GM18498 (cell line): ENCODE data around the gene SETBP1.

ENCODE experiments used
- ATAC-seq: cut with Tn5 transposase; IDR thresholded peaks from one replicate; pipeline ENCODE4 v1.9.1; 2021; ENCODE audit warnings: mild to moderate bottlenecking, moderate library complexity; ENCODE audit not compliant: unreplicated experiment

The SETBP1 gene

DNA sequence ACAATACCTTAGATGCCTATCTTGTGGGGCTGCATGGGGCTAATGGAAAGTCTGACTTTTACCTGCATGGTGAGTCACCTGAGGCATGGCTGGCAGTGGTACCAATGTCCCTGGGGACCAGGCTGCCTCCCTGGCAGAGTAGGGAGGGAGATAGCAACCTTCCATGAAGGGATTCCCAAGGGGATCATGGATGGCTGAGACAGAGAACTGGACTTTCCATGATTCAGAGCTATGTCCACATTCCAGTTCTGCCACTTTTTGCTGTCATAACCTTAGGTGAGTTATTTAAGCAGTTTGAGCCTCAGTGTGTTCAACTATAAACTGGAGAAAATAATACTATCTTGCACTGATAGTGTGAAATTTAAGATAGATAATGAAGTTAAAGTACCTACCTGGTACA is 178.6 kb downstream of the SETBP1 start:
- no peak for ATAC-seq

- ATAC-seq, result no peak
Observed at GRCh38 chr18:44859751-44860439, 179.2 kb downstream of the SETBP1 start.

GRCh38 chr18:44862112-44862511 is 181.4 kb downstream of the SETBP1 start:
- no peak for ATAC-seq

GRCh38 chr18:44866103-44866502 is 185.4 kb downstream of the SETBP1 start:
- no peak for ATAC-seq

DNA sequence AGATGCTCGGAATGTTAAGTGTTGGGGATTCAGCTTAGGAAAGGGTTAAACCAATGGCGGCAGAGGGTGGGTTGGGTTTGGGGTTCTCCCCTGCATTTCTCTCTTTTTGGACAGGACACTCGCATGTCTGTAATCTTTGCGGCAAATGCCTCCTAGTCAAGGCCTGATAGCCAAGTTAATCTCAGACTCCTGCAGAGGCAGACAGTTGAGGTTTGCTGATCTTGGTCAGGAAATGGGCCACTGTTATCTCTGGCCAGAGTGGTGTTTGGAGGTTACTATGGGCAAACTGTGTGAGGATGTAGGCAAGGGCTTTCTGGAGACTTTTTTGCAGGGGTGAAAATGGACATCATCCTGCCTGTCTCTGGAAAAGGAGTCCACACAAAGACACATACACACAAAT is 188.8 kb downstream of the SETBP1 start:
- no peak for ATAC-seq

DNA sequence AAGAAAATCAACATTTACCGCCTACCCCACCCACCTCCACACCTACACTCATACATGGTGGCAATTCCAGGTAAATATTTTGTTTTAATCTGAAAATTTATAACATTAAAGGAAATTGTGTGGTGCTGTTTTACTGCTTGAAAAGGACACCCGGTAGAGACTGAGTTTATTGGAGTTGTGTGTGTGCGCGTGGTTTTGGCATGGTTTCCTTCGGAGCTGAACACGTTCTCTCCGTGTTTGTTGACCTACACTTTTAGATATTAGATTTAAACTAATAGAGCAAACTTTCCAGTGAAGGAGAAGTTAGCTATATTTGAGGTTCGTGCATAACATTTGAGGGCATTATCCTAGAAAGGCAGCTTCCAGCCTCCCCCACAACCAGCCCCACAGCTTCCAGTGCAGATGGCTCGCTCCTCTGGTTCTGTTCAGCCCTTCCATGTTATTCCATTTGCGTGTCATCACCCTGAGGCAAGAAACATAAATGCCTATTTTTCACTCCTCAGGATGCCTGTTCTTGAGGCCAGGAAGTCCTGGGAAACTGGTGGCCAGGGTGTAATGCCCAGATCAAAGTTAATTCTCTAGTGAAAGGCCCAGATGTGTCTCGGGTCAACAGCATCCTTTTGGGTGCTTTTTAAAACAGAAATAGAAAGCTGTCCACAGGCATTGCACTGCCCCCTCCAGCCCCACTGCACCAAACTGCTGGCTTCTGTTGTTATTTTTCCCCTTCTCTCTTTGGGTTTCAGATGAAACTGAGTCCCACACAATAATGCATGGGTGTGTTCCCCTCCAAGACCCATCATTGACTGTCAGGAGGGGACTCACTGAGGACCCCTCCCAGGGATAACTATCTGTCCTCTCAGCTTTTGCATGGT is 190.2 kb downstream of the SETBP1 start:
- peak; percentile 51 for ATAC-seq

- ATAC-seq, result peak; percentile 88
Observed at GRCh38 chr18:44871771-44872170, 191.1 kb downstream of the SETBP1 start.

DNA sequence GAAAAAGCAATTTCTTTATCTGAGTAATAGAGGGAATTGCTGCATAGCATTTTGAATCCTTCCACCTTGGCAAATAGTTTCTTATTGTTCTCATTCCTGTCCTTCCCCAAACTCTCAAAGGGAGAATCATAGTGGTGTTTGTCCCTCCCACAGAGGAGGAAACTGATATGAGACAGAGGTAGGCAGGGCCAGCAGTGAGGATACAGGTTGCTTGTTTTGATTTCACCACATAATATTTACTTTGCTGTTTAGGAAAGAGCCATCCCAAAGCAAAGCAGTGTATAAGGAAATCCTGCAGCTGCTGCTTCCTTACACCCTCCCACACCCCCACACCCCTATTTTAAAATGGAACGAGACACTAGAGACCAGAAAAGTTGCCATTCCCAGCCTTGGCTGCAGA is 195.3 kb downstream of the SETBP1 start:
- no peak for ATAC-seq

GRCh38 chr18:44876755-44877154 is 196.1 kb downstream of the SETBP1 start:
- ATAC-seq, result no peak

DNA sequence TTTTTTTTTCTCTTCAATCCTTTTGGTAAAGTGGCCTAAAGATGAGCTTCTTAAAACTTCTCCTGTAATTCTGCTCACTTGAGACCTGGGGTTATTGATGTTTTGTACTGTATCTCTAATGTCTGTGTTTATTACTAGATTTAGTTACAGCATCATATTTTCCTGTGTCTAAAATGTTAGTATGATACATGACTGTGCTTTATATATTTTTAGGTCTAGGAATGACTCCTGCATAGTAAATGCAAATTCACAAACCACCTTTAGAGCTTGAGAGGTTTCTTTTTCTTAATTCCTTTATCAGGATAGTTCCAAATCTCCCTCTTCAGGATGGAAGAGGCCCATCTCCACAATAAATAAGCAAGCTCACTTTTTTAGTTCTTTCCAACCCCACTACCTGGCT is 197.6 kb downstream of the SETBP1 start:
- no peak for ATAC-seq

- ATAC-seq, result no peak
Observed at GRCh38 chr18:44880170-44880569, 199.5 kb downstream of the SETBP1 start.

- ATAC-seq, result no peak
Observed at GRCh38 chr18:44881461-44882162, 200.9 kb downstream of the SETBP1 start.

DNA sequence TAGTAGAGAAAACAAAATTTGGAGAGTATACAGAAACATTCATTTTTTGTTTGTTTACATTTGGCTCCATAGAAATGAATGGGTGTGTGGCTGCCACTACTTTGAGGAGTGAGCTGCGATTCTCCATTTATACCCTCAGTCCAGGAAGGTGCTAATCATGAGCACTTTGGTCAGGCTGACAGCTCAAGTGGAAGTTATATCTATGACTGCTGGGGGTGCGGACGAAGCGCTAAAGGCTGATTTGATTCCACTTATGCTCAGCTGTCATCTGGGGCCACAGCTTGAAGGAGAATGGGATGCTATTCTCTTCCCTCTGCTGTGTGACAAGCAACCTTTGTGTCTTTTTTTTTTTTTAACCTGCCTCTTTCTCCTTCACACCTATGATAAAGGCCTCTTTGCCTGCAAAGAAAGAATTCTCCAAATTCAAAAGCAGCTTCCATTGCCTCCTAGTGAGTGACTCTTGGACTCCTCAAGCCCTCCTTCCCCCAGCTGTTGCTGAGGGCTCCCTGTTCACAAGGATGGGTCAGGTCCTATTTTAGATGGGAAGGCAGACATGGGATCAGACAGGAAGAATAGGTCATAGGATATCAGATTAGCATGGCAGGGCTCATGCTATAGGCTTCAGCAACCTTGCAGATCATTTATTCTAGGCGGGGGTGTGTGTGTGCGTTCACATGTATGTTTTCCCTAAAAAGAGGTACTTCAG is 201.6 kb downstream of the SETBP1 start:
- ATAC-seq, result no peak

- no peak for ATAC-seq
Observed at GRCh38 chr18:44883671-44884070, 203.0 kb downstream of the SETBP1 start.

- ATAC-seq, result no peak
Observed at GRCh38 chr18:44884431-44884830, 203.7 kb downstream of the SETBP1 start.

DNA sequence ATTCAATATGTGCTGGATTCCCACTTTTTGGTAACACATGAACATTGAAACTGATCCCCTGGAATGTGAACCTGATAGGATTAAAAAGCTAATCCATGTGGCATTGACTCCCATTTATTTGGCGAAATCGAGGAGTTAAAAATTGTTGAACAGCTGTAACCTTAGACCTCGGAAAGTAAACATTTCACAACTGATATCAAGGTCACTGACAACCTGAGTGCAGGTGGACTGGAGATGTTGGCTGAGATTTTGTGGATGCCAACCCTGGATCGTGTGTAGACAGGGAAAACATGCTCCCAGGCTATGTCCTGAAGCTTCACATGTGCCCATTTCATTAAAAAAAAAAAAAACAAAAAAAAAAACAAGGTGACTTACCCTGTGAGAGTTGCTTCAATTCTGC is 204.8 kb downstream of the SETBP1 start:
- ATAC-seq, result no peak

GRCh38 chr18:44887227-44887631 is 206.5 kb downstream of the SETBP1 start:
- ATAC-seq, result peak; percentile 96

GRCh38 chr18:44889111-44889510 is 208.4 kb downstream of the SETBP1 start:
- ATAC-seq, result no peak

DNA sequence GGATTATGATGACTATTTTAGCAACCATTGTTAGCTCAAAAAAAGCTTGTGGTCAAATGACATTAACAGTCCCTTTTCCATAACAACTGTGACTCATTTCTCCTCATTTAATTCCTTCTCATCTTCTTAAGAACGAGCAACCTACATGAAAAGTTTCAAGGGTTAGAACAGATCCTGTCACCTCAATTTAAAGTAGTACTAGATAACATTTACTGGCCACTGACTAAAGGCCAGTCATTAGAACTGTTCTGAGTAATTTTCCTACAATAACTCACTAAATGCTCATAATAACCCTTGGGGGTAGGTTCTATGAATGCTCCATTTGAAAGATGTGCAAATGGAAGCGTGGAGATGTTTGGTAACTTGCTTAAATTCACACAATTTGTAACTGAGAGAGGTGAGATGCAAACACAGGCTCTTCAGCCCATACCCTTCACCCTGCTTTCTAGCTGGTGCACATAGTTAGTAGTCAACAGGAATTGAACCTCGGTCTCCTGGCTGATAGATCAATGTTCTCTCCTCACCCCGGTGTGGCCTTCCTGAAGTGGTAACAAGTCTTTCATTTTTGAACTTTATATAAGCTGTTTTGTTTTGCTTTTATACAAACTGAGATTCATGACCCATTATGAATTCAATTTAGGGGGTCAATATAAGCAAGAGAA is 212.5 kb downstream of the SETBP1 start:
- ATAC-seq, result no peak

GRCh38 chr18:44893966-44894365 is 213.3 kb downstream of the SETBP1 start:
- ATAC-seq, result no peak
